HUES64 (cell line): ENCODE results near the gene SYCE3.
"Not testable (repeated sequence)": the region's sequence is repeated elsewhere in the genome, so short reads cannot be mapped to it uniquely, and the experiment has no call there.

Source experiments
- H3K27ac ChIP-seq: 2 replicates; pipeline ENCODE4 v1.7.0; 2013; ENCODE audit warnings: low read depth, low read length, inconsistent platforms
- H3K27me3 ChIP-seq: 2 replicates; pipeline ENCODE4 v1.6.1; 2013; ENCODE audit warnings: mild to moderate bottlenecking, low read length; ENCODE audit not compliant: insufficient read depth
- H3K36me3 ChIP-seq: 2 replicates; pipeline ENCODE4 v1.6.1; 2013; ENCODE audit warnings: mild to moderate bottlenecking, low read length; ENCODE audit not compliant: insufficient read depth
- H3K4me1 ChIP-seq: 2 replicates; pipeline ENCODE4 v1.6.1; 2013; ENCODE audit warnings: mild to moderate bottlenecking, low read length, moderate library complexity; ENCODE audit not compliant: insufficient read depth
- H3K4me3 ChIP-seq: 2 replicates; pipeline ENCODE4 v1.5.1; 2013; ENCODE audit warnings: mild to moderate bottlenecking, low read length, moderate library complexity
- H3K9ac ChIP-seq: 2 replicates; pipeline ENCODE4 v1.6.1; 2013; ENCODE audit warnings: mild to moderate bottlenecking, low read depth, low read length
- H3K9me3 ChIP-seq: 2 replicates; pipeline ENCODE4 v1.6.1; 2013; ENCODE audit warnings: low read depth, low read length; ENCODE audit not compliant: insufficient read depth
- WGBS: fragments of 150-250, 120-280 bp; methylation state at CpG from one replicate; pipeline ENCODE4 v1.1.7; 2013; ENCODE audit warnings: missing lambda C conversion rate; 5-methylcytosine and 5-hydroxymethylcytosine counted together

The SYCE3 gene

DNA sequence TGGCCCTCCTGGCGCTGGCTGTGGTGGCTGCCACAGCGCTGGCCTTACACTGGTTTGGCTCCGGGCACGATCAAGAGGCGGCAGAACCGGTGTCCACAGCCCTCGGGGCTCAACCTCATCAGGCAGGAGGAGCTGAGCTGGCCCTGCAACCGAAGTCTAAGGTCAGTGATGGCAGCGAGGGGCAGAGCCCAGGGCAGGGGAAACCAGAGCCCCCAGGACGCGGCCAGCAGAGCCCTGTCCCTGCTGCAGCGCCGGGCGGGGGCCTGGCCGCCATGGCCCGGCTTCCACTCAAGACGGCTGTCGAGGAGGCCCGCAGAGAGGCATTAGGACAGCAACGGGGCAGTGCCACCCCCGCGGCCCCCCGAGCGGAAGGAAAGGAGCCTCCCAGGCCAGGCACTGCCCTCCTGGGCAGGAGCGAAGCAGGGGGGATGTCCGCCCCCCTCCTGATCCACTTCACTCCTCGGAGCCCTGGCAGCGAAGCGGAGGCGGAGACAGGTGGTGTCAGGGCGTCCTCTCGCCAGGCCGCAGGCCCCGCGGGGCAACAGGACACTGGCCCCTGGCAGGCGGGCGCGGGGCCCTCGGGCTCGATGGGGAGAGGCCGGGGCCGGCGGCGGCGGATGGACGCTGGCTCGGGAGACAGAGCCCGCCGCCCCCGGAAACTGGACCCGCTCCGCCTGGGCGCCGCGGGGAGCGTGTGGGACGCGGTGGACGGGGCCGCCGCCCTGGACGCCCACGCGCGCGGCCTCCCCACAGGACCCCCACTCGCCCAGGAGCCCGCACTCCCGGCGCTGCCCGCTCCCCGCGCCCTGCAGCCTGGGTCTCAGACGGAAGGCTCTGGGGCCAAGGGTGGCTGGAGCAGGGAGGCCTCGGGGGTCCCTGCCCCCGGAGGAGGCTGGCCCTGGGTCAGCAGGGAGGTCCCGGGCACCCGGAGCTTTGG is 16.1 kb downstream of the SYCE3 start:
- peaks cover 21% of the 10 kb centered on the region for H3K27me3 ChIP-seq
- no peaks in the 10 kb centered on the region for H3K4me1 ChIP-seq
- H3K27ac ChIP-seq: no peak overlapping the region
- no peaks in the 10 kb centered on the region for H3K36me3 ChIP-seq
- H3K4me3 ChIP-seq: no peak overlapping the region
- H3K9me3 ChIP-seq: no peaks in the 10 kb centered on the region
- no peak overlapping the region for H3K9ac ChIP-seq
- WGBS: 95% methylated on average over 78 of the region's 78 CpGs

DNA sequence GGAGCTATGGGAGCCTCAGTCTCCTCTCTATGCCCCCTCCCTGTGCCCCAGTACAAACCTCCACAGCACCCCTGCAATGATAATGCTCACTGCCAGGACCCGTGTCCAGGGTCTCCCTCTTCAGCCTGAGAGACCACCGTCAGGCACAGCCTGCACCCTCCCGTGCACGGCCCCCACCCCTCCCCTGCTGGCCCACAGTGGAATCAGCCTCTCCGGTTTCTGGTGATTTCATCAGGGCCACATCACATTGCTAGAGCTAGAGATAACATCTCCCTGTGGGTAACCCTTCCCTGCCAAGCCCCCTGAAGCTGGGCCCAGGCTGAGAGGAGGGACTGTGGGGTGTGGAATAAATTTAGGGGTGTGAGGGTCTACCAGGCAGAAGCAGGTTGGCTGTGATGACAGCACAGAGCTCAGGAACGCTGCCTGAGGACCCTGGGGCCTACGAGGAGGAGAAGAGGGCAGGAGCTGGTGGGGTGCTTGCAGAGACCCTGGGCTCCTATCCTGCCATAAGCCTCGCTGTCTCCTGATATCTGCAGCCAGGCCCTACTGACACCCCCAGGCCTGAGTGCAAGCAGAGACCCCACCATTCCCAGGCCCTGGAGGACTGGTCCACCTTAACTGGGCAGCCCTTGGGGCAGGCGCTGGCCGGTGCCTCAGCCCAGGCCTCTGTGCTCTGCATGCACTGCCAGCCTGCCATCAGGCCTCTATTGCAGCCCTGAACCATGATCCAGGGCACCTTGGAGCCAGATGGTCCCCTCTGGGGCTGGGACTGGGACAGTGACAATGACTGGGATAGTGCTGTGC is 17.0 kb downstream of the SYCE3 start, which contains the start of gene KLHDC7B:
Gene KLHDC7B (plus strand): TSS at position 378 of the 804 bp plus-strand sequence. CDS start 345 bp downstream, at position 723.
- peaks cover 21% of the 10 kb centered on the region for H3K27me3 ChIP-seq
- no peaks in the 10 kb centered on the region for H3K4me1 ChIP-seq
- no peaks in the 10 kb centered on the region for H3K36me3 ChIP-seq
- no peak within 1 kb of the TSS for H3K27ac ChIP-seq
- H3K4me3 ChIP-seq: no peak within 1 kb of the TSS
- H3K9ac ChIP-seq: no peak within 1 kb of the TSS
- no peaks in the 10 kb centered on the region for H3K9me3 ChIP-seq
- WGBS: 88% methylated on average over 10 of the region's 10 CpGs

DNA sequence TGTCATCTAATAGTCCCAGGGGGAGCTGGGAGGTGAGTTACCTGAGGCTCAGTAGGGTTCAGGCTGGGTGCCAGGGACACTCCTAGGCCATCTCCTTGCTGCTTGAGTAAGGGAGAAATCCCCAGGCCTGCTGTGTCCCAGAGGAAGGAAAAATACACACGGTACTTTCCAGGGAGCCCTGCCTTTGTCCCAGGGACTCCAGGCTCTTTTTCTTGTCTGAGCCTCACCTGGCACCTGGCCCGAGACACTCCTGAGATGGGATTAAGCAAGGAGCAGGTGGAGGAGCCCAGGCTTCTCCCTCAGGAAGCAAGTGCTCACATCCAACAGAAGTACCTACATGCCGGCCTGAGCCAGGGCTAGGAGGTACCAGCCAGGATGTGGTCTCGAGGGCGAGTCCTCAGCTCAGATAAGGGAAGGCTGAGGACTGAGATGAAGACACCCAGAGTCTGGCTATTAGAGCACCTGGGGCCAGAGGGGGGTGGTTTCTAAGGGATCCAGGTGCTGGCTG is 17.9 kb downstream of the SYCE3 start:
- Histone ChIP-seq H3K9ac (no peak overlapping the region), H3K4me3 (no peak overlapping the region)

DNA sequence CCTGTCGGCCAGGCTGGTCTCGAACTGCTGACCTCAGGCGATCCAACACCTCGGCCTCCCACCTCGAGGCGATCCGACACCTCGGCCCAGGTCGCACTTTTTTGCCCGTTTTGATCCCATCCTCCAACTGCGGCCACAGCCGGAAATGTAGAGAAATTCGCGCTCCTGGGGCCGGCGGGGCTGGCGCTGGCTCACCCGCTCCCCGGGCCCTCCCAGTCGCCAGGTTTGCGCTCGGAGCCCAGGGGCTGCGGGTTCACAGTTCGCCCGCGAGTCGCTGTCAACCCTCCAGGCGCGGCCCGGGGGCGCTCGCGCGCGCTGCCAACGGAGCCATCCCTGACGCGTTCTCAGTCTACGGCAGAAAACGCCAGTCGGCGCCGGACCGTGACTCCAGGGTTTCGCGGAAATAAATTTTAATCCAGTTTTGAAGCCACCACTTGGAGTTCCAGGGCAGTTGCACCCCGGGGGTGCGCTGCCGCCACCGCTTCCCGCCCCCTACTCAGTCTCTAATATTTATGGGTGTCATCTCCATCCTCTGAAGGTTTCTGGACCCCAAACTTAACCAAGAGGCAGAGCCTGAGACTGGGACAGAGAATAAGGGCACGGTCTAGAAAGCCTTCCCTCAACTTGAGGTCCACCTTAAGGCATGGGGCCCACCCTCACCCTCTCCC is 18.5 kb downstream of the SYCE3 start:
- no peaks in the 10 kb centered on the region for H3K36me3 ChIP-seq
- WGBS: 8% methylated on average over 52 of the region's 52 CpGs
- no peak overlapping the region for H3K9ac ChIP-seq
- no peaks in the 10 kb centered on the region for H3K4me1 ChIP-seq
- H3K9me3 ChIP-seq: no peaks in the 10 kb centered on the region
- peaks cover 21% of the 10 kb centered on the region for H3K27me3 ChIP-seq
- H3K4me3 ChIP-seq: peak overlapping the region; percentile 35
- H3K27ac ChIP-seq: no peak overlapping the region

More for the DNA sequence above, 17.9 kb downstream of the SYCE3 start:
- no peaks in the 10 kb centered on the region for H3K36me3 ChIP-seq
- WGBS: 89% methylated on average over 5 of the region's 5 CpGs
- no peak overlapping the region for H3K27ac ChIP-seq
- H3K4me1 ChIP-seq: no peaks in the 10 kb centered on the region
- no peaks in the 10 kb centered on the region for H3K9me3 ChIP-seq
- H3K27me3 ChIP-seq: peaks cover 21% of the 10 kb centered on the region

DNA sequence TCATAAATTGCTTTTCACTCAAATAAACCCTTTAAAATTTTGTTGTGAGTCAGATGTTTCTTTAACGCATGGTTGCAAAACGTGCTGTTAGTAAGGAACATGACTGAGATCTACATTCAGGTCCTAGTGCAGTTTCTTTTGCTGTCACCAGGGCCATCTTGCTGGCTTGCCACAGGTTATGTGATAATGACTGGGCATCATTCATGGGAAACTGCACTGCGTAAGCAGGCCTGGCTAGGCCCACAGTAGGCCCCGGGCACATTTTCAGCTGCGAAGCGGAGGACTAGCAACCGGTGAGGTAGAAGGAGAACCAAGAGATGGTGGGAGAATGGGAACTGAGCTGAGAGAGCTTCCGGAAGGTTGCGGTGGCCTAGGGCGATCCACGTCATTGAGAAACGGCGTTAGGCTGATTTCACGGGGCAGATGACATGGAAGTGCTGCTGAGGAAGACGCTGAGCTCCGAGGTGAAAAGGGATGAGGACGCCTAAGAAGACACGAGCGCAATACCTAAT is 20.2 kb downstream of the SYCE3 start:
- no peaks in the 10 kb centered on the region for H3K36me3 ChIP-seq
- peaks cover 21% of the 10 kb centered on the region for H3K27me3 ChIP-seq
- H3K4me1 ChIP-seq: no peaks in the 10 kb centered on the region
- H3K9ac ChIP-seq: no peak overlapping the region
- H3K9me3 ChIP-seq: no peaks in the 10 kb centered on the region
- no peak overlapping the region for H3K27ac ChIP-seq
- H3K4me3 ChIP-seq: no peak overlapping the region
- 94% methylated on average over 17 of the region's 19 CpGs for WGBS

DNA sequence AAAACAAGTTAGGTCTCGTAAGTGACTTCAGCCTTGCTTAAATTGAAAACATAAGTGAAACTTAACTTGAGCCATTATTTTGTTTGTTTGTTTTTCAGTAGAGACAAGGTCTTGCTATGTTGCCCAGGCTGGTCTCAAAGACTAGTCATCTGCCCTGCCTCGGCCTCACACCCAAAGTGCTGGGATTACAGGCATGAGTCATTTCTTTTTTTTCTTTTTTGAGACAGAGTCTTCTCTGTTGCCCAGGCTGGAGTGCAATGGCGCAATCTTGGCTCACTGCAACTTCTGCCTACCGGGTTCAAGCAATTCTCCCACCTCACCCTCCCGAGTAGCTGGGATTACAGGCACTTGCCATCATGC is 21.1 kb downstream of the SYCE3 start:
- not testable (repeated sequence) for H3K36me3 ChIP-seq, H3K4me1 ChIP-seq, H3K4me3 ChIP-seq, H3K9ac ChIP-seq, H3K27ac ChIP-seq, H3K9me3 ChIP-seq
- WGBS: 93% methylated on average over 5 of the region's 5 CpGs
- peaks cover 21% of the 10 kb centered on the region for H3K27me3 ChIP-seq

DNA sequence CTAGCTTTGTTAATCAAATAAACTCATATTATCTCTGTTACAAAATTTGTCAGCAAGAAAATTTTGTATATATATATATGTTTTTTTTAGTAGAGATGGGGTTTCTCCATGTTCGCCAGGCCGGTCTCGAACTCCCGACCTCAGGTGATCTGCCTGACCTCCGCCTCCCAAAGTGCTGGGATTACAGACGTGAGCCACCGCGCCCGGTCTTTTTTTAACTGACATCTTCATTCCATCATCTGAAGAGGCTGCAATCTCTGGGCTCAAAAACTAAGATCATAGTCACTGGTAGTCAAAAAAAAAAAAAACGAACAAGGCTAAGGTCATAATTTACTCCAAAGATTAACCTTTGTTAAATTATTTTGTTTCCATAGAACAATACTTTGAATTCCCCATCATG is 22.3 kb downstream of the SYCE3 start:
- Histone ChIP-seq H3K27me3 (peaks cover 23% of the 10 kb centered on the region), H3K9ac (no peak overlapping the region), H3K4me3 (no peak overlapping the region), H3K36me3 (no peaks in the 10 kb centered on the region), H3K9me3 (no peaks in the 10 kb centered on the region), H3K27ac (no peak overlapping the region), H3K4me1 (no peaks in the 10 kb centered on the region)
- WGBS: 90% methylated on average over 10 of the region's 10 CpGs

DNA sequence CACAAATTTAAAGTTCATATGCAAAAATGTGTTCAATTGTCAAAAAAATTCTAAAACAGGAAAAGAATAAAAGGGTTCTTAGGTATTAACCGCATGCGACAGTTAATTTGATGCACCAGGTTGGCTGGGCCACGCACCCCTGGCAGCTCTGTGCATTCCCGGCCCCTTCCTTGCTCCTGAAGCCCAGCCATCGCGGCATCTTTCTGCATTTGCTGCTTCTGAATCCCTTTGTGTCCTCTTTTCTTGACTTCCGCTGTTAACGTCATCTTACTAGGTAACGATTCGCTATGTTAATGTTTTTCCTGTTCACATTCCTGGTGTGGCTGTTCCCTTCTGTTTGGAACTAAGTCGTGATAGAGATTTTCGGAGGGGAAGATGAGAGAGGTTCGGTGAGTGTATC is 25.0 kb downstream of the SYCE3 start:
- Histone ChIP-seq H3K9me3 (no peaks in the 10 kb centered on the region), H3K4me1 (no peaks in the 10 kb centered on the region), H3K36me3 (no peaks in the 10 kb centered on the region), H3K4me3 (no peak overlapping the region), H3K27me3 (peaks cover 13% of the 10 kb centered on the region), H3K27ac (no peak overlapping the region), H3K9ac (no peak overlapping the region)
- WGBS: 90% methylated on average over 13 of the region's 13 CpGs

DNA sequence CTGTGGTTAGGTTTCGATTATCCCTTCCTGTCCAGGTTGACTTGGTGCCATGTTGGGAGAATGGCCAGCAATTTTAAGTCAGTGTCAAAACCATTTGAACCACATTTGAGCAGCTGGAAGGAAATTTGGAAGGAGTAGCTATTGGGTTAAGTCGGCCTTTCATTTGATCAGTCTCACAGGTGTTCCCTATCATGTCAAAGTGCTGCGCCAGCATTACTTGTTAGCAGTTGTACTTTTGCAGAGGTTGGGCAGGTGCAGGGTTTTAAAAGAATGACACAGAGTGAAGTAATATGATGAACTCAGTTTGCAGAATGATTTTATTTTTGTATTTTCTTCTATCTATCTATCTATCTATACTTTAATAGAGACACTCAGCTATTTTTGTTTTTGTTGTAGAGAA is 26.5 kb downstream of the SYCE3 start:
- H3K27me3 ChIP-seq: peaks cover 29% of the 10 kb centered on the region
- H3K27ac ChIP-seq: no peak overlapping the region
- no peaks in the 10 kb centered on the region for H3K9me3 ChIP-seq
- 95% methylated on average over 3 of the region's 3 CpGs for WGBS
- H3K9ac ChIP-seq: no peak overlapping the region
- H3K4me3 ChIP-seq: no peak overlapping the region
- H3K4me1 ChIP-seq: no peaks in the 10 kb centered on the region
- no peaks in the 10 kb centered on the region for H3K36me3 ChIP-seq

DNA sequence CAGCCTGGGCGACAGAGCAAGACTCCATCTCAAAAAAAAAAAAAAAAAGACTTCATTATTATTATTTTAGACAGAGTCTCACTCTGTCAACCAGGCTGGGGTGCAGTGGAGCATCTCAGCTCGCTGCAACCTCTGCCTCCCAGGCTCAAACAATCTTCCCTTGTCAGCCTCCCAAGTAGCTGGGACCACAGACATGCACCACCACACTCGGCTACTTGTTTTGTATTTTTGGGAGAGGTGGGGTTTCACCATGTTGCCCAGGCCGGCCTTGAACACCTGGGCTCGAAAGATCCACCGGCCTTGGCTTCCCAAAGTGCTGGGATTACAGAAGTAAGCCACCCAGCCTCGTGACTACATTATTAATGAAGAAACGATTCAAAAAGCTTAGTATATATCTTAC is 27.6 kb downstream of the SYCE3 start:
- Histone ChIP-seq H3K36me3 (no peaks in the 10 kb centered on the region), H3K4me1 (no peaks in the 10 kb centered on the region), H3K4me3 (no peak overlapping the region)

More for the DNA sequence above, 27.6 kb downstream of the SYCE3 start:
- no peak overlapping the region for H3K27ac ChIP-seq
- no peak overlapping the region for H3K9ac ChIP-seq
- no peaks in the 10 kb centered on the region for H3K9me3 ChIP-seq
- peaks cover 40% of the 10 kb centered on the region for H3K27me3 ChIP-seq
- WGBS: 96% methylated on average over 5 of the region's 8 CpGs
